HepG2 (cell line): ENCODE results near the gene USP14. TPM values are rescaled to one million over a fixed set of nuclear protein-coding genes. Genes with fewer than 3 reads are reported as not detected.

ENCODE experiments used
- E2F2 ChIP-seq: sonication (generic); formaldehyde crosslinking; IDR thresholded peaks from 2 replicates; pipeline ENCODE4 v1.4.0; 2020; ENCODE audit warnings: missing genetic modification reagents, borderline replicate concordance
- ELF4 ChIP-seq: sonication (generic); formaldehyde crosslinking; IDR thresholded peaks from 2 replicates; pipeline ENCODE4 v1.5.0; 2020; ENCODE audit warnings: missing genetic modification reagents, mild to moderate bottlenecking, moderate library complexity, borderline replicate concordance
- GABPA ChIP-seq, 2 experiments: IDR thresholded peaks; 2 replicates each; pipeline ENCODE4 v1.6.1; 2011 to 2016; ENCODE audit warnings: low read depth in 2 of 2, low read length in 1 of 2, missing biosample characterization in 1 of 2, missing genetic modification characterization in 1 of 2
- KDM1A ChIP-seq: IDR thresholded peaks from 2 replicates; pipeline ENCODE4 v1.6.1; 2016; ENCODE audit warnings: missing compliant biosample characterization
- KDM5A ChIP-seq: fragments of 200-600 bp; sonication (generic); IDR thresholded peaks from 2 replicates; pipeline ENCODE4 v1.7.0; 2018; ENCODE audit warnings: antibody characterized with exemption, mild to moderate bottlenecking, low read length, borderline replicate concordance
- MBNL3 ChIP-seq: fragments of 250-450 bp; sonication (Bioruptor Pico); conservative IDR thresholded peaks from 2 replicates; pipeline ENCODE4 v1.8.0; 2022; ENCODE audit warnings: mild to moderate bottlenecking, inconsistent platforms
- MNT ChIP-seq: fragments of 450-650 bp; IDR thresholded peaks from 2 replicates; pipeline ENCODE4 v1.6.1; 2016
- POGZ ChIP-seq: sonication (generic); formaldehyde crosslinking; IDR thresholded peaks from 2 replicates; pipeline ENCODE4 v1.4.0; 2020; ENCODE audit warnings: mild to moderate bottlenecking, missing genetic modification reagents
- RFXAP ChIP-seq: sonication (generic); formaldehyde crosslinking; IDR thresholded peaks from 2 replicates; pipeline ENCODE4 v1.4.0; 2020; ENCODE audit warnings: missing genetic modification reagents, borderline replicate concordance
- SNAPC4 ChIP-seq: sonication (generic); formaldehyde crosslinking; IDR thresholded peaks from 2 replicates; pipeline ENCODE4 v1.4.0; 2020; ENCODE audit warnings: mild to moderate bottlenecking, missing genetic modification reagents
- ZFP36 ChIP-seq: fragments of 150-350 bp; IDR thresholded peaks from 2 replicates; pipeline ENCODE4 v1.6.1; 2018; ENCODE audit warnings: borderline replicate concordance, low read length, low read depth; ENCODE audit not compliant: partially characterized antibody
- ZMAT5 ChIP-seq: sonication (generic); formaldehyde crosslinking; IDR thresholded peaks from 2 replicates; pipeline ENCODE4 v1.5.0; 2020; ENCODE audit warnings: mild to moderate bottlenecking, low read depth, missing genetic modification reagents, borderline replicate concordance
- ZNF644 ChIP-seq: IDR thresholded peaks from 2 replicates; pipeline ENCODE4 v1.6.1; 2016; ENCODE audit warnings: low read depth
- ZNF687 ChIP-seq: sonication (generic); formaldehyde crosslinking; IDR thresholded peaks from 2 replicates; pipeline ENCODE4 v1.5.1; 2020; ENCODE audit warnings: mild to moderate bottlenecking, missing genetic modification reagents, moderate library complexity
- polyA plus RNA-seq, 8 experiments: library from polyadenylated mRNA; depleted of rRNA in 3 of 8; stranded (reverse) in 7 of 8; unstranded in 1 of 8; fragments of >200 nt; fragmentation: Illumina TruSeq in 4 of 8; extraction: Trizol in 4 of 8; gene quantifications; 2 replicates each; pipeline versions ENCODE4 v1.2.1 to v1.2.3, GENCODE V29; 2011 to 2016; ENCODE audit warnings: low read depth in 4 of 8, missing spikeins in 1 of 8, mixed read lengths in 1 of 8; ENCODE audit not compliant: insufficient read depth in 1 of 8
- total RNA-seq, 5 experiments: library from RNA; depleted of rRNA; stranded (reverse); fragments of >200 nt; fragmentation: Illumina TruSeq; extraction: Trizol; gene quantifications; 2 replicates each; pipeline ENCODE4 v1.2.3, GENCODE V29; 2016; ENCODE audit warnings: low read depth in 1 of 5

Gene USP14
- total and polyA plus RNA-seq, 2 of the 13 experiments (the other 11 are each of a cell fraction or from before 2014, with no cell fraction given) = 14.7 to 16.6 TPM

- TF ChIP-seq SNAPC4 (CRISPR knock-in tag) (no peak), ZNF687 (CRISPR knock-in tag) (peak; percentile 98), E2F2 (peak; percentile 58; the same call in 1 of the 2 replicates), KDM5A (no peak), MBNL3 (CRISPR knock-in tag) (no peak), GABPA (IDR thresholded peaks at IDR 0.05; ENCODE audit: low read depth, low read length) (no peak), GABPA (CRISPR knock-in tag; IDR thresholded peaks at IDR 0.05; ENCODE audit: low read depth) (no peak), ZNF644 (CRISPR knock-in tag) (no peak), RFXAP (CRISPR knock-in tag) (0 out of 2 replicates have a peak, but pooled peaks have one; percentile 20), ZMAT5 (CRISPR knock-in tag) (no peak), POGZ (CRISPR knock-in tag) (no peak), MNT (no peak), ELF4 (no peak), KDM1A (CRISPR knock-in tag) (0 out of 2 replicates have a peak, but pooled peaks have one; percentile 19), ZFP36 (no peak)
Measured at GRCh38 chr18:111306-112014, 46.9 kb upstream of the USP14 start (continued).
